Pancreas (tissue), 10 donors: ENCODE measurements around the gene TBC1D2. TPM values are rescaled to one million over a fixed set of nuclear protein-coding genes. Genes with fewer than 3 reads are reported as not detected.
A peak's percentile ranks its signal among the peaks of the same experiment; 100 is the strongest.

ENCODE experiments used
- ATAC-seq, 4 donors: fragments of 200-7000 bp; cut with Tn5 transposase; one replicate each; pipeline versions ENCODE4 v1.8.0 to v1.9.1; 2020; ENCODE audit warnings: mild to moderate bottlenecking in 4 of 4, moderate library complexity in 4 of 4
- DNase-seq, 6 donors: peaks; one replicate each; pipeline ENCODE4 v3.0.0-alpha.2; 2020
- FAIRE-seq: peaks from 2 replicates; lab custom pipeline; 2012; peaks lifted over from hg19 to GRCh38; lab: Jason Lieb, UNC
- H3K27ac ChIP-seq, 4 donors: fragments of 200-600 bp; sonication (generic); 1 replicate in 3 of 4; 2 replicates in 1 of 4; pipeline versions ENCODE4 v1.5.0 to v1.8.0; 2020
- H3K27me3 ChIP-seq, 4 donors: fragments of 200-600 bp; one replicate each; pipeline ENCODE4 v1.8.0; 2021
- H3K36me3 ChIP-seq, 3 donors: fragments of 200-600 bp; sonication (generic) in 1 of 3; one replicate each; pipeline versions ENCODE4 v1.5.0 to v1.8.0; 2020 to 2021
- H3K4me1 ChIP-seq, 3 donors: fragments of 200-600 bp; one replicate each; pipeline ENCODE4 v1.8.0; 2021
- H3K4me3 ChIP-seq, 4 donors: fragments of 200-600 bp; sonication (generic) in 2 of 4; one replicate each; pipeline versions ENCODE4 v1.5.0 to v1.8.0; 2020 to 2021
- H3K9me3 ChIP-seq, 4 donors: fragments of 200-600 bp; one replicate each; pipeline ENCODE4 v1.8.0; 2021
- CTCF ChIP-seq, 4 donors: fragments of 200-600 bp; sonication (generic) in 3 of 4; IDR thresholded peaks; one replicate each; pipeline versions ENCODE4 v1.5.0 to v1.8.0; 2021; ENCODE audit warnings: antibody characterized with exemption in 4 of 4
- WGBS, 2 donors: extraction: QIAGEN DNeasy Blood & Tissue Kit; methylation state at CpG; one replicate each; pipeline ENCODE4 v1.1.7; 2013; 5-methylcytosine and 5-hydroxymethylcytosine counted together
- intact Hi-C, 3 donors: fragments of 100-400 bp; cut with DNase I; formaldehyde crosslinking; loops; one replicate each; pipeline versions ENCODE4 v1.11.1 to v1.14.2; 2022
- polyA plus RNA-seq, 2 donors: library from polyadenylated mRNA; stranded (reverse); fragments of 200-250 nt; gene quantifications; one replicate each; pipeline ENCODE4 v1.2.3, GENCODE V29; 2013
- total RNA-seq, 6 donors: library from RNA; stranded (reverse); fragmentation: NEBNext Ultra II Directional in 4 of 6; extraction: Animal tissue kit (Norgen Biotek cat#: 25700) in 4 of 6; gene quantifications; one replicate each; pipeline versions ENCODE4 v1.2.1 to v1.2.4, GENCODE V29; 2021 to 2023
- donor health status: healthy with polysubstance abuse.
- donor health status: DM: no; HTN: no; CAD: no; lungs with moderate emphysema.
- donor health status: DM: no; HTN: no; CAD: no.
- donor health status: control.
- donor health status: control.
- donor health status: Bipolar disorder and iron deficiency.
- donor health status: DM: yes; HTN: yes; CAD: no.
- donor health status: DM: no; HTN: no; CAD: no.
- donor health status: DM: no; HTN: no; CAD: no.
- donor health status: DM: yes; HTN: yes; CAD: no.

Gene TBC1D2
- total and polyA plus RNA-seq, 8 donors: 1.9 to 5.2 (median 2.4) TPM

DNA sequence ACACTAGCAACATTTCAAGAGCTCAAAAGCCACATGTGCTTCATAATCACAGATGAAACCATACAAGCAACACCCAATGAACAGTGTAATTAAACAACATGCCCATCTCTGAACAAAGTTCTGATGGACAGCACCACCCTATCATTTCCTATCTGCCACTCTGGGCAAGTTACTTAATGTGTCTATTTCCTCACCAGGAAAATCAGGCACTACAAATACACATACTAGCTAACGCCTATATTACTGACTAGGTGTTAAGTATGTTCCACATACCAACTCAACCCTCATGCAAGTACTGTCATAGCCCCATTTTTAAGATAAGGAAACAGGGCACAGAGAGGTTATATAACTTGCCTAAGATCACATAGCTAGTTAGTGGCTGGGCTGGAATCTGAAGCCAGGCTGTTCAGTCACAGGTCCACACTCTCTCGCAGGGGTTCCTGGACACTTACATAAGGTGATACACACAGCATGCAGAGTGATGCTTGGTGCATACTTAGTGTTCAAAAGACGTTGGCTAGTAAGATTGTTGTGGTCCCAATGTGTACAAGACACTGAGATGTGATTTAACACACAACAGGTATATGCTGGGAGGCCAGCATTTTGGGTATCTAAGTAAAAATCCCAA lies 87.2 kb downstream of the TBC1D2 start:
- no peaks in the 10 kb centered on the region for H3K27me3 ChIP-seq
- TF ChIP-seq CTCF (IDR thresholded peaks at IDR 0.05): no peak
- no peak for FAIRE-seq
- peak in 1 of 4 donors; percentile 28 for ATAC-seq
- DNase-seq: no peak
- 68 to 71% methylated on average over 3 of the region's 3 CpGs for WGBS, 2 donors
- H3K36me3 ChIP-seq: no peaks in the 10 kb centered on the region
- H3K27ac ChIP-seq: no peak overlapping the region
- no peak overlapping the region for H3K4me3 ChIP-seq
- no peaks in the 10 kb centered on the region for H3K4me1 ChIP-seq
- no peaks in the 10 kb centered on the region for H3K9me3 ChIP-seq
- intact Hi-C loops: no loop called here

DNA sequence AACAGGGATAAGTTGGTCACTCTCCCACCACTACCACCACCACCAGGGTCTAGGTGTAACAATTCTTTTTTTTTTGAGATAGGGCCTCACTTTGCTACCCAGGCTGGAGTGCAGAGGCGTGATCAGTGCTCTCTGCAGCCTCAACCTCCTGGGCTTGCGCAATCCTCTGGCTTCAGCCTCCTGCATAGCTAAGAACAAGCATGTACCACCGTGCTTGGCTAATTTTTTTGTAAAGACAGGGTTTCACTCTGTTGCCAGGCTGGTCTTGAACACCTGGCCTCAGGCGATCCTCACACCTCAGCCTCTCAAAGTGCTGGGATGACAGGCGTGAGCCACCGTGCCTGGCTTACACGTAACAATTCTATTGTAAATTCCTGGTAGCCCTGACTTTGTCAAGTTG lies 90.5 kb downstream of the TBC1D2 start:
- no peak for TF ChIP-seq CTCF (IDR thresholded peaks at IDR 0.05)
- no peak for ATAC-seq
- H3K4me3 ChIP-seq: no peak overlapping the region

DNA sequence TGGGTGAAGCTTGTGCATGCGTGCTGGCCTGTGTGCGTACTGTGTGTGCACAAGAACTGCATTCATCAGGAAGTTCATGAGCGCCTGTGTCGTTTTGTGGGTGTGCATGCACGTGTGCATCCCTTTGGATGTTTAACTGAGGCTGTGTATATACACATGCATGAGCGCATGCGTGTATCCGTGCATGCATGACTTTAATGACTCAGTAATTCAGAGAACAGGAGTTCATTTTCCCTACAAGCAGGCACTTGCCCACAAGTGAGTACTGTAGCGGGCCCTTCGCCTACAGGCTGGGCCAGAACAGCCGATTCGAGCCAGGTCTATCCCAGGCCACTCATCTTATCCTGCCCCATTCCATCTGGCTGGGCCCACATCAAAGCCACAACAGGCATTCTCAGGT lies 92.8 kb downstream of the TBC1D2 start:
- intact Hi-C loops: no loop called here
- WGBS, 2 donors: 91 to 96% methylated on average over 12 of the region's 12 CpGs
- ATAC-seq (no peak), DNase-seq (no peak), FAIRE-seq (no peak)
- no peaks in the 10 kb centered on the region for H3K27me3 ChIP-seq
- H3K4me3 ChIP-seq: no peak overlapping the region
- H3K9me3 ChIP-seq: no peaks in the 10 kb centered on the region
- no peaks in the 10 kb centered on the region for H3K4me1 ChIP-seq
- H3K36me3 ChIP-seq: no peaks in the 10 kb centered on the region
- no peak for TF ChIP-seq CTCF (IDR thresholded peaks at IDR 0.05)
- no peak overlapping the region for H3K27ac ChIP-seq

More for the DNA sequence above, 90.5 kb downstream of the TBC1D2 start:
- DNase-seq (no peak), FAIRE-seq (no peak)
- H3K36me3 ChIP-seq: no peaks in the 10 kb centered on the region
- H3K27ac ChIP-seq: no peak overlapping the region
- no peaks in the 10 kb centered on the region for H3K9me3 ChIP-seq
- H3K4me1 ChIP-seq: no peaks in the 10 kb centered on the region
- intact Hi-C loops: no loop called here
- no peaks in the 10 kb centered on the region for H3K27me3 ChIP-seq
- 82 to 84% methylated on average over 7 of the region's 7 CpGs for WGBS, 2 donors

GRCh38 chr9:98161851-98162250 lies 93.6 kb downstream of the TBC1D2 start:
- Histone ChIP-seq H3K27me3 (no peaks in the 10 kb centered on the region), H3K9me3 (no peaks in the 10 kb centered on the region), H3K27ac (no peak overlapping the region), H3K4me1 (no peaks in the 10 kb centered on the region), H3K4me3 (no peak overlapping the region), H3K36me3 (no peaks in the 10 kb centered on the region)
- FAIRE-seq: no peak
- ATAC-seq: no peak
- DNase-seq: no peak
- 89 to 90% methylated on average over 4 of the region's 4 CpGs for WGBS, 2 donors
- intact Hi-C loops: no loop called here
- TF ChIP-seq CTCF (IDR thresholded peaks at IDR 0.05): no peak

GRCh38 chr9:98159790-98160189 lies 95.7 kb downstream of the TBC1D2 start:
- H3K4me1 ChIP-seq: no peaks in the 10 kb centered on the region

More at GRCh38 chr9:98159790-98160189, 95.7 kb downstream of the TBC1D2 start:
- no peak for TF ChIP-seq CTCF (IDR thresholded peaks at IDR 0.05)
- no peaks in the 10 kb centered on the region for H3K9me3 ChIP-seq
- ATAC-seq: no peak
- no peak for FAIRE-seq
- no peak overlapping the region for H3K4me3 ChIP-seq
- no peaks in the 10 kb centered on the region for H3K27me3 ChIP-seq
- no peak for DNase-seq
- 85 to 89% methylated on average over 6 of the region's 6 CpGs for WGBS, 2 donors
- H3K27ac ChIP-seq: no peak overlapping the region
- intact Hi-C loops: no loop called here
- no peaks in the 10 kb centered on the region for H3K36me3 ChIP-seq
